Hepatocyte (in vitro differentiated cells): ENCODE measurements around the gene ZFC3H1.

Source experiments
- EZH2 ChIP-seq: fragments of 200-600 bp; sonication (generic); IDR thresholded peaks from 2 replicates; pipeline ENCODE4 v1.6.1; 2016; ENCODE audit warnings: antibody characterized with exemption, mild to moderate bottlenecking, borderline replicate concordance
- TF ChIP-seq, protein P1 (sequence below): fragments of 200-600 bp; sonication (generic); IDR thresholded peaks from 2 replicates; pipeline ENCODE4 v1.5.1; 2016; ENCODE audit warnings: antibody characterized with exemption, mild to moderate bottlenecking; ENCODE audit not compliant: poor library complexity

- TF ChIP-seq, protein P1, sequence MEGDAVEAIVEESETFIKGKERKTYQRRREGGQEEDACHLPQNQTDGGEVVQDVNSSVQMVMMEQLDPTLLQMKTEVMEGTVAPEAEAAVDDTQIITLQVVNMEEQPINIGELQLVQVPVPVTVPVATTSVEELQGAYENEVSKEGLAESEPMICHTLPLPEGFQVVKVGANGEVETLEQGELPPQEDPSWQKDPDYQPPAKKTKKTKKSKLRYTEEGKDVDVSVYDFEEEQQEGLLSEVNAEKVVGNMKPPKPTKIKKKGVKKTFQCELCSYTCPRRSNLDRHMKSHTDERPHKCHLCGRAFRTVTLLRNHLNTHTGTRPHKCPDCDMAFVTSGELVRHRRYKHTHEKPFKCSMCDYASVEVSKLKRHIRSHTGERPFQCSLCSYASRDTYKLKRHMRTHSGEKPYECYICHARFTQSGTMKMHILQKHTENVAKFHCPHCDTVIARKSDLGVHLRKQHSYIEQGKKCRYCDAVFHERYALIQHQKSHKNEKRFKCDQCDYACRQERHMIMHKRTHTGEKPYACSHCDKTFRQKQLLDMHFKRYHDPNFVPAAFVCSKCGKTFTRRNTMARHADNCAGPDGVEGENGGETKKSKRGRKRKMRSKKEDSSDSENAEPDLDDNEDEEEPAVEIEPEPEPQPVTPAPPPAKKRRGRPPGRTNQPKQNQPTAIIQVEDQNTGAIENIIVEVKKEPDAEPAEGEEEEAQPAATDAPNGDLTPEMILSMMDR = no peak
- no peak for TF ChIP-seq EZH2
These were observed 53.4 kb downstream of the ZFC3H1 start for GRCh38 chr12:71610031-71610795.
